Hematopoietic multipotent progenitor cell treated with erythropoietin and hydrocortisone succinate and interleukin-3 and kit ligand, for 17 days (in vitro differentiated cells): Measurements from ENCODE around the gene PAK4.
"Not testable (repeated sequence)": the region's sequence is repeated elsewhere in the genome, so short reads cannot be mapped to it uniquely, and the experiment has no call there.

ENCODE experiments used
- DNase-seq: peaks from one replicate; pipeline ENCODE4 v3.0.0-alpha.2; 2015; ENCODE audit warnings: low spot score

PAK4 gene

DNA sequence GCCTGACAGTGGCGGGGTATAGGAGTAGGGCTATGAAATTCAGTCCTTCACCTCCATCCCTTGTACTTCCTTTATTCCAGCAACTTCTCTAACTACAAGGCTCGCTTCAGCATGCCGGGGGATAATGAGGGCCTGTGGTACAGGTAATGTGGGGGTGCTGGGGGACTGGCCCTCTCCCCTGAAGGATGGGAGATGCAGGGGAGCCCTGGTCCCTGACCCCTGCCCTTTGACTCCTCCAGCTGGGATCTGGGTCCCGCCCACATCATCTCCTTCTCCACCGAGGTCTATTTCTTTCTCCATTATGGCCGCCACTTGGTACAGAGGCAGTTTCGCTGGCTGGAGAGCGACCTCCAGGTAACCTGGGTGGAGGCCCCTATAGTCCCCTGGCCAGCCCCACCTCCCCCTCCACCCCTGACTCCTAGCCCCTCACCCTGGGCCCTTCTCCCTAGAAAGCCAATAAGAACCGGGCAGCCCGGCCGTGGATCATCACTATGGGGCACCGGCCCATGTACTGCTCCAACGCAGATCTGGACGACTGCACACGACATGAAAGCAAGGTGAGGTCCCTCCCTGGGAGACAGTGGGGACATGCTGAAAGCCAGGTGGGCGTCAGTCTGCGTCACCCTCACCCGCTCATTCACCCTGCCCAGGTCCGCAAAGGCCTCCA lies 25.0 kb upstream of the PAK4 start:
- DNase-seq = no peak

DNA sequence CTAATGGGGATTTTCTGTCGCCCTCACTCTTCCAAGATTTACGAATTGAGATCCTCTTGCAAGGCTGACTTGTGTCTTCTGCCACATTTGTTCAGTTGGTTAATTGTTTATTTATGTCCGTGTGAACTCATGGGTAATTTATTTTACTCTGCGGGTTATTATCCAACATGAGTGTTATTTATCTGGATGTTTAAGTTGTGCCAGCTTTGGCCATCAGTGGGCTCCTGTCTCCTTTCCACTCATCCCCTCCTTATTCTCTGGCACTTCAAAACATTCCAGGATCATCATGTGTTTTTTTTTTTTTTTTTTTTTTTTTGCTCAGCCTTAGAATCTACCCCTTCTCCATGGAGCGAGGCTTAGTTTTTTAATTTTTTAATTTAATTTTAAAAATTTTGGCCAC lies 22.4 kb upstream of the PAK4 start:
- DNase-seq = no peak

DNA sequence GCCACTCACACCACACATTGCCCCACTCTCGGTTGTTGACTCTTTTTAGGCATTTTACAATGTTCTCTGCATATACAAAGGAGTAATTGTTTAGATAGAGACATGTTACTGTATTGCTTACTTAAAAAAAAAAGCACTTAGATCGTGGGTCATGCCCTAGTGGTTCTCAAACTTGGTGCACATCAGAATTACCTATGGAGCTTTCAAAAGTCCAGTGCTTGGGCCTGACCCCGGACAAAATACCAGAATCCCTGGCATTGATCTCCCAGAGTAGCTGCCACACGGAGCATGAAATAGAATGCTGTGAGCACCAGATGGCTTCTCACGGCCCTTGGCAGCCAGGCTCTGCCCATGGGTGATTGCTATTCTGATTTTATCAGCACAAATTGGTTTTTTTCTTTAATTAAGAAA lies 21.4 kb upstream of the PAK4 start:
- no peak for DNase-seq

DNA sequence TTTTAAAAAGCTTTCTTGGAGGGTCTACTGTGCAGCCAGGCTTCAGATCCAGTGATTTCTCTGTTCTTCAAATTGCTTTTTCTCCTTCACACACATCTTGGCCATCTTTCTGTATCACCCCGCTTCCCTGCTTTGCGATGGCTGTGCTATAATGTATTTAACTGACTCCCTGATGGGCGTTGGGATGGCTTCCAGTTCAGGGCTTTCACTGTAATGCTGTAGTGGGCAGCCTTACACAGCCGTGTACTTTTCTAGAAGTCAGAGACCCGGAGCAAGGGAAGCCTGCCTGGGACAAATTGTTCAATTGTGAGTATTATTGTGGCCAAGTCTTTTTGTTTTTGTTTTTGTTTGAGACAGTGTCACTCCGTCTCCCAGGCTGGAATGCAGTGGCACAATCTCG lies 19.4 kb upstream of the PAK4 start:
- DNase-seq = no peak

DNA sequence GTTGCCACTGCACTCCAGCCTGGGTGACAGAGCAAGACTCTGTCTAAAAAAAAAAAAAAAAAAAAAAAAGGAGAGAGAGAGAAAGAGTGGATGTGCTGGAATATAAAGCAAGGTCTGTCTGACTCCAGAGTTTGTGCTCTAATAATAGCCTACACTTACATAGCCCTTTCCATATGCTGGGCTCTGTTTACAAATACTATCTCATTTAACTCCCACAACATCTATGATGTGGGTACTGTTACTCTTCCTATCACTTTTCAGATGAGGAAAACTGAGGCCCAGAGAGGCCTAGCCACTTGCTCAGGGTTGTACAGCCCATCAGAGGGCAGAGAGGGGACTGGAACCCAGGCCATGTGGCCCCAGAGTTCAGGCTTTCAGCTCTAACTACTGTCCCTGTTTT lies 15.9 kb upstream of the PAK4 start:
- no peak for DNase-seq

DNA sequence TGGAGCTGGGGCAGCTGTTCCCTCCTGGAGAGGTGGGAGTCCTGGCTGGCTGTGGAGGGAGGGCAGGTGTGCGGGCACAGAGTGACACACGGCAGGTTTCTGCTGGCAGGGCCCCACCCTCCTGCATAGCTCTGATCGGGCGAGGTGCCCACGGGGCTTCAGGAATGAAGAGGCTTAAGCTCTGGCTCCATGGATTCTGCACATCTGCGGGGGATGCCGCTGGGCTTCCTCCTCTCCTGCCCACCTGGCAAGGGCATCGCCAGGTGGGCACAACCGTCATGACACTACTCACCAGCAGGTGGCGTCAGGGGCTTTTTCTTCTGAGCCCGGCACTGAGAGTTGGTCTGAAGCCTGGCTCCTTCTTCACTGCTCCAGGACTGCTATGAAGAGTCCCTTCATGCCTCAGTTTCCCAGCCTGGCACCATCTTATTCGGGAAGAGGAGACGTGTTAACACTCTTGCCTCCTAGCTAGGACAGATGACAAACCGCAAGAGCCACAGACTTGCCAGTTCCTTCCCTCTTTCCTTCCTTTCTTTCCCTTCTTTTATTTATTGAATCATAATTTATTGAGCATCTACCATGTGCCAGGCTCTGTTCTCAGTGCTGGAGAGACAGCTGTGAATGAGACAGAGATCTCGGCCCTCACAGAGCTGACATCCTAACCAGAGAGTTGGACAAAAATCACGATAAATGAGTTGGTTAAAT lies 15.2 kb upstream of the PAK4 start:
- peak; percentile 65 for DNase-seq

DNA sequence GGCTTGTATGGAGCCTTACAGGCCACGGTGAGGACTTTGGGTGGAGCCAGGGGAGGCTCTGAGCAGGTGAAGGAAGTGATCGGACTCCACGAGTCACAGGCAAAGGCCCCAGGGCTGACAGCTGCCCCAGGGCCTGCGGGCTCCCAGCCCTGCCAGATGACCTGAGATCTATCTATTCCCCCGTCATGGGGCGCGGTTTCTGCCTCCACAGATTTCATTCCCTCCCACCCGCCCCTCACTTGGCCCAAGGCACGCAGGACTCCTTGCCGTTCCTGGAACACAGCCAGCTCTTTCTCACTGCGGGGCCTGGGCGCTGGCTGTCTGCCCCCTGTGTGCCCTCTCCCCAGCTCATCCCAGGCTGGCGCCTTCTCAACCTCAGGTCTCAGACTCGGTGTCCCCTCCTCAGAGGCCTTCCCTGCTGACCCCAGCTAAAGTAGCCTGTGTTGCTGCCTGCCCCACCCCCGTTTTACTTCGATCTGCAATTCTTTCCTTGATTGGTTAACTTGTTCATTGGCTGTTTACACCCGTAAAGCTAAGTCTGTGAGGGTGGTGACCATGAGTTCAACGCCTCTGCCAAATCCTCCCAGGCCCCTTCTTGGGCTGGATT lies 13.9 kb upstream of the PAK4 start:
- no peak for DNase-seq

DNA sequence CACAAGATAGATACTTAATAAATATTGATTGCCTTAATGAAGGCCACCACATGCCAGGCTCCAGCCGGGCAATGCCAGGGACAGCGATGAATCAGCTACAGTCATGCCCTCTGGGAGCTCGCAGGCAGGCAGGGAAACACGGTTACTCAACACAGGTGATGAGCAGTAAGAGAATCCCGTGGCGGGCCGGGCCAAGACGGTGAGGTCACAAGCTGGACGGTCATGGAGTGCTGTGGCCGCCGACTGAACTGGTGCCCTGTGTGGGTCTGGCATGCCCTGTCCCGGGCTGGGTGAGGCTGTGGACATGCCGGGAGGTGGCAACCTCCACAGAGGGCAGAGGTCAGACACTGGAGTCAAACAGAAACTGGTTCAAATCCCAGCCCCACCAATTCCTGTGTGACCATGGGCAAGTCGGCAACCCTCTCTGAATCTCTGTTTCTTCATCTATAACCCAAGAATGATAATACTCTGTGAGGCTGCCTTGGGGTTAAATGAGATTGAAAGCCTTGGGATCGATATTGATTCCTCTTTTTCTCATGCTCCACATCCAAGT lies 13.2 kb upstream of the PAK4 start:
- DNase-seq = no peak

DNA sequence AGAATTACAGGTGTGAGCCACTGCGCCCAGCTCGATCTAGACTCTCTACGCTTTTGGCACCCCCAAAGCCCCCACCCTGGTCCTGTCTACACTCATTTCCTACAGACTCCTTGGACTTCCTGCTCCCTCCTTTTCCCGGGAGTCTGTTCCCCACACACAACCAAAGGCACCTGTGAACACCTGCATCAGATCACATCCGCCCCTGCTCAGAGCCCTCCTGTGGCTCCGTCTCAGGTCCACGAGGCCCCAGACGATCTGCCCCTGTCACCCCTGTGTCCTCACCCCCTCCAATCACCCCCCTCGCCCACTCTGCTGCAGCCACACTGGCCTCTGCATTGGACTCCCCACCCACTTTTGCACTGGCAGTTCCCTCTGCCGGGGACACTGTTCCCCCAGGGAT lies 12.4 kb upstream of the PAK4 start:
- DNase-seq = no peak

DNA sequence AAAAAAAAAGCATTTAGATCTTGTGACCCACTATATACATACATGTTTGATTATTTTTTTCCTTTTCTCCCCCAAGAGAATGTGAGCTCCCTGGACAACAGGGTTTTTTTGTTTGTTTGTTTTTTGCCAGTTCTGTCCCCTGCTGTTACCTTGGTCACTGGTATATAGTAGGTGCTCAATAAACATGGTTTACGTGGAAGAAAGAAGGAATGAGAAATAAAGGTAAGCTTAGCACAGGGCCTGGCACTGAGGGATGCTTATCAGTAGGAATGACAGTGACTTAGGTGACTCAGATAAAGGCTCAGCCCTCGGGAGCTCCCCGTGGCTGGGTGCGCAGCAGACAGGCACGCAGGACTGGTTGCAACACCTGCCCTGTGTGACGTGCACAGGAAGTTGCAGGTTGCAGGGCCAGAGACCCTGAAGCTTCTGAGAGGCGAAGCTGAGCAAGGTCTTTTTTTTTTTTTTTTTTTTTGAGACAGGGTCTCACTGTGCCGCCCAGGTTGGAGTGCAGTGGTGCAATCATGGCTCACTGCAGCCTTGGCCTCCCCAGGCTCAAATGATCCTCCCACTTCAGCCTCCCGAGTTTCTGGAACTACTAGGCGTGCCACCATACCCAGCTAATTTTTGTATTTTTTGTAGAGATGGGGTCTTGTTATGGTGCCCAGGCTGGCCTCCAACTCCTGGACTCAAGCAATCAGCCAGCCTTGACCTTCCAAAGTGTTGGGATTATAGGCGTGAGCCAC lies 10.3 kb upstream of the PAK4 start:
- DNase-seq = no peak

DNA sequence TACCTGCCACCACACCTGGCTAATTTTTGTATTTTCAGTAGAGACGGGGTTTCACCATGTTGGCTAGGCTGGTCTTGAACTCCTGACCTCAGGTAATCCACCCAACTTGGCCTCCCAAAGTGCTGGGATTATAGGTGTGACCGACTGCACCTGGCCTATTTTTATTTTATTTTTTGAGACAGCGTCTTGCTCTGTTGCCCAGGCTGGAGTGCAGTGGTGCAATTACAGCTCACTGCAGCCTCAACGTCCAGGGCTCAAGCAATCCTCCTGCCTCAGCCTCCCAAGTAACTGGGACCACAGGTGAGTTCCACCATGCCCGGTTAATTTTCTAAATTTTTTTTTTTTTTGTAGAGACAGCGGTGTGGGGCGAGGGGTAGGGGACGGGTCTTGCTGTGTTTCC lies 8.6 kb upstream of the PAK4 start:
- not testable (repeated sequence) for DNase-seq

DNA sequence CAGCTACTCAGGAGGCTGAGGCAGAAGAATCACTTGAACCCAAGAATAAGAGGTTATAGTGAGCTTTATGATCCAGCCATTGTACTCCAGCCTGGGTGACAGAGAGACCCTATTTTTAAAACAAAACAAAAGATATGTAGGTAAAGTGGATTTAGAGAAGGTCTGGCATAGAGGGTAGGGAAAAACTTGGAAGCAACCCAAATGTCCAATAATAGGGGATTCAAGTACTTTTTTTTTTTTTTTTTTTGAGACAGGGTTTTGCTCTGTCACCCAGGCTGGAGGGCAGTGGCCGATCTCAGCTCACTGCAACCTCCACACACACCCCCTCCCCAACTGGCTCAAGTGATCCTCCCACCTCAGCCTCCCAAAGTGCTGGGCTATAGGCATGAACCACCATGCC lies 5.8 kb upstream of the PAK4 start:
- no peak for DNase-seq

DNA sequence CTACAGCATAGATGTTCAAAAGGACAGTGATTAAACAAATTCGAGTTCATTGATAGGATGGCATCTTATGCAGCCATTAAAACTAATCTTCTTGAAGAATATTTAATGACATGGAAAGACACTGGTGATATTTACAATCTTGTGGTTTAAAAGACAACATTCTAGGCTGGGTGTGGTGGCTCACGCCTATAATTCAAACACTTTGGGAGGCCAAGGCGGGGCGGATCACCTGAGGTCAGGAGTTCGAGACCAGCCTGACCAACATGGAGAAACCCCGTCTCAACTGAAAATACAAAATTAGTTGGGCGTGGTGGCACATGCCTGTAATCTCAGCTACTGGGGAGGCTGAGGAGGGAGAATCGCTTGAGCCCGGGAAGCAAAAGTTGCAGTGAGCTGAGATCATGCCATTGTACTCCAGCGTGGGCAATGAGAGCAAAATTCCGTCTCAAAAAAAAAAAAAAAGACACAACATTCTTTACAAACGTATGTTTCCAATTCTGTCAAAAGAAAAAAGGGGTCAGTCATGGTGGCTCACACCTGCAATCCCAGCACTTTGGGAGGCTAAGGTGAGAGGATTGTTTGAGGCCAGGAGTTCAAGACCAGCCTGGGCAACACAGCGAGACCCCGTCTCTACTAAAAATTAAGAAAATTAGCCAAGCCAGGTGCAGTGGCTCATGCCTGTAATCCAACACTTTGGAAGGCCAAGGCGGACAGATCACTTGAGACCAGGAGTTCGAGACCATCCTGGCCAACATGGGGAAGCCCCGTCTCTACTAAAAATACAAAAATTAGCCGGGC lies 2.5 kb upstream of the PAK4 start:
- DNase-seq = no peak

DNA sequence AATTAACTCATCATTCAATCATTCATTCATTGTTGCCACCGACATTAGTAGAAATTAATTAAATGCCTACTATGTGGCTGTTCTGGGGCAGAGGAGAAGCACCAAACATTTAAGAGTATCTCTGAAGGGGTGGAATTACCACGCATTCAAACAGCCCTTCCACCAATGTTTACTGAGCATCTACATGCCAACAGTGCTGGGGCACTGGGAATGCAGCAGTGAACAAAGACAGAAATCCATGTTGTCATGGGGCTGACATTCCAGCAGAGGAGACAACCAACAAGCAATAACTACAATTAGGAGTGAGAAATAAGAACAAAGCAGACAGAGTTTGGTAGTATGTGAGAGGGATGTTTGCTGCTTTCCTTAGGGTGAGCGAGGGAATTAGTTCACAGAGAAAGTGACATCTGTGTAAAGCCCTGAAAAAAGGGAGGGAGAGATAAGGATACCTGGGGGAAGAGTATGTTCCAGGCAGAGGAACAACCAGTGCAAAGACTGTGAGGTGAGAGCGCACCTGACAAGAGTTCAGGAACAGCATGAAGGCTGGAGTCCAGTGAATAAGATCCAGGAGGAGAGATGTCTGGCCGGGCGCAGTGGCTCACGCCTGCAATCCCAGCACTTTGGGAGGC lies 1.3 kb upstream of the PAK4 start:
- DNase-seq = no peak

DNA sequence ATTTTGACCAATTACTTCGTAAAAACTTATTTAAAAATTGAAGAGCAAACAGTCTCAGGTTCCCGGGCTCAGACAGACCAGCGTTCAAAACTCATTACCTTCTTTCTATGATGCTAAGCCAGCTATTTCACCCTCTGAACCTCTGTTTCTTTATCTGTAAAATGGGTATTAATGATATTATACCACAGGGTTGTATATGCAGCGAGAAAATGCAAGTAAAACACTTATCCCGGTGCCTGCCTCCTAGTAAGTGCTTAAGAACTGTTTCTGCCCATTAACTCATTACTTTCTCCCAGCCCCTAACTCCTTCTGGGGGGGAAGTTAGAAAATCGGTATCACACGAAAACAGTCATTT lies 410 bp upstream of the PAK4 start:
- DNase-seq = no peak

DNA sequence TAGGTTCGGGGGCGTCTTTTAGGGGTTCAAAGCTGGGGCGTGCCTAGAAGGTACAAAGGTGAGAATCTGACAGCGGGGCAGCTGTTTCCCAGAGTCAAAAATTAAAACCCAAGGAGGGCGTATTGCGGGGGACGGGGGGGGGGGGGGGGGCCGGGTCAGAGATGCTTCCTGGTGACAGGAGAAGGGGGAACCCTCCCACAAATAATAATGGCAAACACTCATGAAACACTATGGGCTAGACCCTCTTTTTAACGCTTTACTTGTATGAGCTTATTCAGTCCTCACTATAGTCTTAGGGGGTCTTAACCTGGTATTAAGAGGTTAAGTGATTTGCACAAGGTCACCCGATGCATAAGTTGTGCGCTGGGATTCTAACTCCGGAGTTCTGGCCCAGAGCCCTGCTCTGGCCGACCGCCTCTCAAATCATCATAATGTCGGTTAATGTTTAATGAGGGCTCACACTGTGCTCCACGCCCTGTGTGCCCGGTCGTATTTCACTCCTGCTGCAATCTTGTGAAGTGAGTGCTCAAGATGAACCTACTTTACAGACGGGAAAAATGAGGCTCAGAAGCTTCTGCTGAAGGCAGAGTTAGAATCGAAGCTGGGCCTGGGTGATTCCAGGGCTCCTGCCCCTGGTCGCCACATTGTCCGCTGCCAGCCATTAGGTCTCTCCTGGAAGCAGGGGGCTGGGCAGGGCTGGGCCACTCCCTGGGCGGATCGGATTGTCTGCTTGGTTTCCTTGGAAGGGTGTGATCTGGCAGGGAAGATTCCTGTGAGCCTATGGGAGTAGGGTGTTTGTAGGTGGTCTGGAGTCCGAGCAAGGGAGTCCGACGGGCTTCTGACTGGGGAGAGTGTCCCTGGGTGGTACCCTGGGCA lies 964 bp downstream of the PAK4 start:
- no peak for DNase-seq

DNA sequence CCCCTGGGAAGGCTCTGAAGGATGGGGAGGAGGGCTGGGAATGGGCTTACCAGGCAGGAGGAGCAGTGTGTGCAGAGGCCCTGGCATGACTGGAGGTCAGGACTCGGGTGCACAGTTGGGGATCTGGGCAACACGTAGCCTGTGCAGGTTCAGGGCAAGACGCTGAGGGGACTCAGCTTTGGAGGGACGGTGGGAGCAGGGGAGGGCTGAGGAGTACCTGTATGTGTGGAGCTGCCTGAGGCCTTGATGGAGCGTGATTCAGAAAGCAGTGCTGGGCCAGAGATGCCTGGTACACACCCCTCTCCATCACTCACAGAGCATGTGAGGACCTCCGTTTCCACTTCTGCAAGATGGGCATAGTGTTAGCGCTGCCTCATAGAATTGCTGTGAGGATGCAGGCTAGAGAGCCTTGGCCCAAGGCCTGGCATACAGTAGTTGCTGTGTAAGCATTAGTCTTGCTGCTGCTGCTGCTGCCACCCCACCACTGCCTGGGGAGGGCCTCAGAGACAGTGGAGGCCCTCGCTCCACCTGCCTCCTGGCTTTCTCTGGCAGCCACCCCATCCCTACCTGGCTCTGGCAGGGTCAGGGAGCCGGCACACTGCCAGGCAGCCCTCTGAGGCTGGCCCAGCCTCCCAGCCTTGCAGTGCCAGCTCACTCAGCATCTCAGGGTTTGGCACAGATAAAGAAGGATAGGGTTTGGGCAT lies 2.4 kb downstream of the PAK4 start:
- DNase-seq = no peak

DNA sequence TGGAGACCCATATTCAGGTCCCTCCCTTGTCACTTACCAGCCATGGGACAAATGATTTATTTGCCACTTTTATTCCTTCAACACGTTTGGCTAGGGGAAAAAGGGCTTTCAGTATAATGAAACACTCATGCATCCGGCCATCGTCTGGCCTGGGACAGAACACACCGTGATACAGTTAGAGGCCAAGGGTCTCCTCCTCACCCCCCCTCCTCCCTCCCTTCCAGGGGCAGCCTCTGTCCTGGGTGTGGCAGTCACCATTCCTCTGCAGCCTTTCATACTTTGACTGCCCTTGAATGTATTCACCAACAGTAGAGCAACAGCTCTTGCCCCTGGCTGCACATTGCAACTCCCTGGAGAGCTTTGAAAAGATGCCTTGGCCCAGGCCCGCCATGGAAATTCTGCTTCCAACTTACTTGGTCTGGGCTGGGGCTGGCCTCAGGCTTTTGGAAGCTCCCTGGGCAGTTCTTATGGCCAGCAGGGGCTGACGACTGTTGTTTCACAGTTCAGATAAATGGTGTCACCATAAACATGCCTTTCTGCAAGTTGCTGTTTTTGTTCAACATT lies 3.0 kb downstream of the PAK4 start:
- no peak for DNase-seq

DNA sequence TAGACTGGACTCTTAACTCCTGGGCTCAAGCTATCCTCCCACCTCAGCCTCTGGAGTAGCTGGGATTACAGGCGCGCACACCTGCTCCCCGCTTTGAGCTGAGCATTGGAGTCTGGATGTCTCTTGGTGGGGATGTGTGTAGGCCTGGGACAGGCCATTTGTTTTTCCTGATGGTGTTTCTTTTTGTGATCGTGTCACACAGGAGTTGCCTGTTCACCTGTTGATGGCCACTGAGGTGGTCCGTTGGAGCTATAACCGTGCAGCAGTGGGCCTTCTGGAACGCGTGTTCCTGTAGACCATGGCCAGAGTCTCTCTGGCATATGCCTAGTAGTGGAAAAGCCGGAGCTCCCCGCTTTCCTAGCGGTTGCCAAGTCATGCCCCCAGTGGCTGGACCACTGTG lies 3.5 kb downstream of the PAK4 start:
- DNase-seq = no peak
